ENCODE measurements around the gene MGST1.

The MGST1 gene, protein sequence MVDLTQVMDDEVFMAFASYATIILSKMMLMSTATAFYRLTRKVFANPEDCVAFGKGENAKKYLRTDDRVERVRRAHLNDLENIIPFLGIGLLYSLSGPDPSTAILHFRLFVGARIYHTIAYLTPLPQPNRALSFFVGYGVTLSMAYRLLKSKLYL

GRCh38 chr12:16347391-16348298, at the start of gene MGST1:
MGST1 (plus strand) TSS chr12:16347645; CDS start chr12:16354253, 6,608 bp downstream.
- DNase-seq: no peak

DNA sequence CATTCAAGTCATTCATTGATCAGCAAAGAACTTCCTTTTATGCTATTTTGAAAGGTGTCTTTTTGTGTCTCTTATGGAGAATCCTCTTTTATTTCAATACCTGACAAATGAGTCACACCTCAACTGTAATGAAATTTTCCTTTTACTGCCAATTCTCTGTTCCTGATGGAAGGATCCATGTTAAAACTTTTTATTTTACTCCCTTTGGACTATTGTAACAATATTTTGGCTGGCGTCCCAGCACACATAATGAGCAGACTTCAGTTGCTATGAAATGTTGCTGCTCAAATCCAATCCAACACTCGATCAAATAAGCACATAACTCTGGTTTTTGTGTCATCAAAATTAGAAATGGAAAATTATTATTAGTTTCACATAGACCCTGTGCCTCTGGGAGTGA, 48.0 kb upstream of the MGST1 start:
- no peak for DNase-seq

GRCh38 chr12:16300122-16300521, 47.3 kb upstream of the MGST1 start:
- no peak for DNase-seq

- no peak for DNase-seq
Measured at GRCh38 chr12:16300736-16301135, 46.7 kb upstream of the MGST1 start.

GRCh38 chr12:16303939-16304338, 43.5 kb upstream of the MGST1 start:
- no peak for DNase-seq

- no peak for DNase-seq
Measured at GRCh38 chr12:16307856-16308475, 39.5 kb upstream of the MGST1 start.

DNA sequence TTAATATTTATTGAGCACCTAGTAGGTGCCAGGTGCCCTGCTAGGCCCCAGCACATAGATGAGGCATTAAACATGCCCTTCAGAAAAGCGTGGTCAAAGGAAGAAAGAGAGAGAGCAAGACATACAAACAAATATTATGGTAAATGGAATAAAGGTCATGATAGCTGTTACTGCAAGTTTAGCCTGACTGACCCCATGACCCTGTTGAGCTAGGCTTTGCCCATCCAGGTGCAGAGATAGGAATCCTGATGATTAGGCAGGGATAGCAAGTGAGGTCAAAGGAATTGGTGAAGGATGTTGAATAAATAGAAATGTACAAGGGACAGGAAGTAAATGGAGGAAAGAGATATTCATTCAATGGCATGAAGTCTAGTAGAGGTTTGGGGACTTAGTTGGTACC, 36.5 kb upstream of the MGST1 start:
- DNase-seq: no peak

GRCh38 chr12:16323010-16323409, 24.4 kb upstream of the MGST1 start:
- DNase-seq: no peak

- DNase-seq: no peak
Measured at GRCh38 chr12:16323638-16324037, 23.8 kb upstream of the MGST1 start.

- DNase-seq: no peak
Measured at GRCh38 chr12:16324272-16324671, 23.2 kb upstream of the MGST1 start.

GRCh38 chr12:16324772-16325171, 22.7 kb upstream of the MGST1 start:
- peak; percentile 64 for DNase-seq

DNA sequence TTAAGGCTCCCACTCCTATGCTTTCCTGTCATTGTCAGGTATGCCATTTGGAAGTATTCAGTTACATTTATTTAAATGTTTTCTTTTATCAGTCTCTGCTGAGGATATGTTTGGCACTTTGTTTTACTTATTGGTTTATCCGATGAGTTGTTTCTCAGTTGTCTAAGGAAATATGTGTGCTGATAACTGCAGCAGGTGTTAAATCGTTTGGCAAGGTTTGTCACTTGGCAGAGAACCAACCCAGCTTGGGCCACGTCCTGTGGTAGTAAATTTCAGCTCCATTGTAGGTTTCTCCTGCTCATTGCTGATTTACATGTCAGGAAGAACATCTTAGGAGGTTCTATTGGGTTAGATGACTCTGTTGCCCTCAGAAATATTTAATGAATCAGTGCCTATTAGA, 22.0 kb upstream of the MGST1 start:
- no peak for DNase-seq

GRCh38 chr12:16327963-16328362, 19.5 kb upstream of the MGST1 start:
- DNase-seq: no peak

GRCh38 chr12:16329594-16329993, 17.9 kb upstream of the MGST1 start:
- no peak for DNase-seq

GRCh38 chr12:16330560-16330959, 16.9 kb upstream of the MGST1 start:
- DNase-seq: peak; percentile 98

GRCh38 chr12:16331998-16332397, 15.4 kb upstream of the MGST1 start:
- DNase-seq: no peak

- DNase-seq: no peak
Measured at GRCh38 chr12:16335838-16336237, 11.6 kb upstream of the MGST1 start.

DNA sequence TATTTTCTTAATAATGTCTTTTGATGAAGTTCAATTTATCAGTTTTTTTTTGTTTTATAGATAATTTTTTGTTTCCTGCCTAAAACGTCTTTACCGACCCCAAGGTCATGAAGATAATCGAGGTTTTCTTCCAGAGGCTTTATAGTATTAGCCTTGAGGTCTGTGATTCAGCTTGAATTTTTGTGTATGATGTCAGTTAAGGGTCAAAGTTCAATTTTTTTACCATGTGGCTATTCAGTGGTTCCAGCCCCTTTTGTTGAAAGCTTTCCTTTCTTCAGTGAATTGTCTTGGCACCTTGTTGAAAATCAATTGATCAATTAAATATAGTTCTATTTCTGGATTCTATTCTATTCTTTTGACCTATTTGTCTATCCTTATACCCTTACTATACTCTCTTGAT, 3.2 kb upstream of the MGST1 start:
- no peak for DNase-seq

DNA sequence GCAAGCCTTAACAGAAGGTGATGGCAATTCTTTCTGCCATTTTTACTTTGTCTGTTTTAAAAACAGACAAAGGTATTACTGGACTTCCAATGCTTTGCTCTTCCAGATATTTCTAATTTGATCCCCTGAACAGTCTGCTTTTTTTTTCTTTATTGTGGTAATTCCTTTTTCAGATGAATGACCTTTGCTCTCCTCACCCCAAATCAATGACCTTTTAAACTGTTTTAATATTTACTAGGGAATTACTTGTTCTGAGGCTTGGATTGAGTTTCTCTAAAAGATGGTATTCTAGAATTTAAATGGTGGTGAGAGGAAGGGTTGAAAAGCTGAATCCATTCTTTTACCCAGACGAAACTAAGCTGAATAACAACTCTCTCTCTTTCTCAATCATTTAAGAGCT, 2.3 kb upstream of the MGST1 start:
- no peak for DNase-seq

- no peak for DNase-seq
Measured at GRCh38 chr12:16346958-16347357, 487 bp upstream of the MGST1 start.

- DNase-seq: no peak
Measured at GRCh38 chr12:16348435-16349130, 1.1 kb downstream of the MGST1 start.

- no peak for DNase-seq
Measured at GRCh38 chr12:16349131-16349460, 1.7 kb downstream of the MGST1 start.

GRCh38 chr12:16350682-16351081, 3.2 kb downstream of the MGST1 start:
- DNase-seq: no peak

- DNase-seq: no peak
Measured at GRCh38 chr12:16352481-16352880, 5.0 kb downstream of the MGST1 start.

All from NCI-H1436 treated with DMSO at 0.1 percent for 48 hours (cell line).